HG03565 (cell line): ENCODE measurements around the gene ADCY9.

Source experiments
- ATAC-seq: cut with Tn5 transposase; IDR thresholded peaks from one replicate; pipeline ENCODE4 v1.9.1; 2021; ENCODE audit warnings: mild to moderate bottlenecking, moderate library complexity; ENCODE audit not compliant: unreplicated experiment

Gene ADCY9

DNA sequence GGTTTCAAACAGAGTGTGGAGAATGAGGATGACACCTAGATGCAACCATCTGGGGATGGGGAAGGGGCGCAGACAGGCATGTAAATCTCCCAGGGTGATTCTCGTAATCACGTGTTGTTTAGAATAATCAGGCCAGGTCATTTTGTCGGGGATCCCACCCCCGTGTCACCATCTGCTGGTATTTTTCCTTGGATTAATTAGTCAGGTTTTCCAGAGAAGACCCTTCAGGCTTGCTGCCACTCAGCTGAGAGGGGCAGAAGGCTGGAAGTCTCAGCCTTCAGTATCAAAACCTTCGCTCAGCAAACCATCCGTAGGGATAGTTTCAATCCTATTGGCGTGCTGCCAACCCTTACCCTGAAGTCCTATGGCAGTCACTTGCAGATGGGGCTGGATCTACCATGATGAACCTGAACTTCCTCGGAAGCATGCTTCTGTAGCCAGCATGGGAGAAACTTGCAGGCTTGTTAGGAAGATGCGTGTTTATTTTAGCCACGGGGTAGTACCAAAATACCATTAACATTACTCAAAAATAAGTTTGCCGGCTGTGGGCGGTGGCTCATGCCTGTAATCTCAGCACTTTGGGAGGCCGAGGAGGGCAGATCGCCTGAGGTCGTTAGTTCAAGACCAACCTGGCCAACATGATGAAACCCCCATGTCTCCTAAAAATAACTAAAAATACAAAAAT, 7.5 kb upstream of the ADCY9 start:
- no peak for ATAC-seq

DNA sequence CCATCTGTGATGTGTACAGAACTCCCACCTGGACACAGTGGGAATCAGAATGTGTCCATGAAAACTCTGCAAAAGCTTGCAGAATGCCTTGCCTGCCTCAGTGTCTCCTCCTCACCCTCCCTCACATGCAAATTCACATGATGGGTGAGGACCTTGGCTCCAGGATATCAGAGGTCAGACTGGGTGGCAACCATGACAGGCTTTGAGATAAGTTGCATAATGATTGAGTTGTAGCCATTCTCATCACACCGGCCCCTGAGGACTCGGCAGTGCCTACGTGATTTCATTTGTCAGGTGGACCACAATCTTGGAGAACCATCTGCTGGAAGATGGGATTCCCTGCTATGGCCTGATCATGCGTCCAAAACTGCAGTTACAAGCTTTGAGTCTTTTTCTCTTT, 3.9 kb upstream of the ADCY9 start:
- no peak for ATAC-seq

DNA sequence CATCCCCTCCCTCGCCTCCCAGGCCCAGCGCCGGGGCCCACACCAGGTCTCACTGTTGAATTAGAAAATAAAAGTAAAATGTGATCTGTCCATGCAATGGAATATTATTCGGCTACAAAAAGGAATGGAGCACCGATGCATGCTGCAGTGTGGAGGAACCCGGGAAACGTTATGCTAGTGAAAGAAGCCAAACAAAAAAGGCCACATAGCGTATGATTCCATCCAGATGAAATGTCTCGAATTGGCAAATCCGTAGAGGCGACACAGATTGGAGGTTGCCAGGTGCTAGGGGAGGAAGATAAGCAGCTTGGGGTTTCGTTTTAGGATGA, 972 bp upstream of the ADCY9 start:
- ATAC-seq, result no peak

DNA sequence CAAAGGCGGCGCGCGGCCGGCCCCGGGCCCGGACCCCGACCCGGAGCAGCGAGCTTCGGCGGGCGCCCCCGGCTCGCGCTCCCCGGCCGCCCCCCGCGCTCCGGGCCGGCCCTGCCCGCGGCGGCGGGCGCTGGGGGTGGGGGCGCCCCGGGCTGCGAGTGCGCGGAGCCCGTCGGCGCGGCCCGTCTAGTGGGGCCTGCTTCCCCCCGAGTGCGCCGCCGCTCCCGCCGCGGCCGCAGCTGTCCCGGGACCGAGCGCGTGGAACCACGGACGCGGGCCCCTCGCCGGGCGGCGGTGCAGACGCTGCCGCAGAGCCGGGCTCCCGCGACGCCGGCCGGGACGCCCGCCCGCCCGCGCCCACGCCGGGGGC, 308 bp downstream of the ADCY9 start:
- no peak for ATAC-seq

DNA sequence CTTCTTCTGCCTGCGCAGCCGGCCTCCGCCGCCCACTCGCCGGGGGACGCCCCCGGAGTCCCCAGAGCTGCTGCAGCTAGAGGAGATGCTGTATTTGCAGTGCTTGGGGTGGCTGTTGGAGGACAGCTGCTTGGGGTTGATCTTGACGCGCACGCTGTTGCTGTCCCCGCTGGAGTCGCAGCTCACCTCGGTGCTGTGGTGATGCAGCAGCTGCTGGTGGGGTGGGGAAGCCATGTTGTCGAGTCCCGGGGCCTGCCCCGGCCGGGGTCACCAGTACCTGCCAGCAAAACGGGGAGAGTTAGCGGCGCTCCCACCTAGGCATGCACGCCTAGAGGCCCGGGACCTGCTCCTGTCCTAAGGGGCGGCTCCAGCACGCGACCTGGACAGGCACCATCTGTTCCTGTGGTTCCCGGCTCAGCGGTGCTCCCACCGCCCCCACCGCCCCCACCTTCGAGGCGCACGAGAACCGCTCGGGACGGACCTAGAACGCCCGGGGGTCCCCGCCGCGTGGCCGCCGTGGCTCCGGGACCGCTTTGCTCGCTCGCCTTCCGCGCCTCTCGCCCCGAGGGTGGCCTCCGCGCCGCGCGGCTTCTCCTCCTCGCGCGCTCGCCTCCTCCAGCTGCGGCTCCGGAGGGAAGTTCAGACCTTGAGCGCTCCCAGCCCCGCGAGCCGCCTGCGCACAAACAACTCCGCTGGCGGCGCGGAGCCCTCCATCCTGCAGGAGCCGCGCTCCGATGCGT, 863 bp downstream of the ADCY9 start:
- ATAC-seq, result peak; percentile 17

DNA sequence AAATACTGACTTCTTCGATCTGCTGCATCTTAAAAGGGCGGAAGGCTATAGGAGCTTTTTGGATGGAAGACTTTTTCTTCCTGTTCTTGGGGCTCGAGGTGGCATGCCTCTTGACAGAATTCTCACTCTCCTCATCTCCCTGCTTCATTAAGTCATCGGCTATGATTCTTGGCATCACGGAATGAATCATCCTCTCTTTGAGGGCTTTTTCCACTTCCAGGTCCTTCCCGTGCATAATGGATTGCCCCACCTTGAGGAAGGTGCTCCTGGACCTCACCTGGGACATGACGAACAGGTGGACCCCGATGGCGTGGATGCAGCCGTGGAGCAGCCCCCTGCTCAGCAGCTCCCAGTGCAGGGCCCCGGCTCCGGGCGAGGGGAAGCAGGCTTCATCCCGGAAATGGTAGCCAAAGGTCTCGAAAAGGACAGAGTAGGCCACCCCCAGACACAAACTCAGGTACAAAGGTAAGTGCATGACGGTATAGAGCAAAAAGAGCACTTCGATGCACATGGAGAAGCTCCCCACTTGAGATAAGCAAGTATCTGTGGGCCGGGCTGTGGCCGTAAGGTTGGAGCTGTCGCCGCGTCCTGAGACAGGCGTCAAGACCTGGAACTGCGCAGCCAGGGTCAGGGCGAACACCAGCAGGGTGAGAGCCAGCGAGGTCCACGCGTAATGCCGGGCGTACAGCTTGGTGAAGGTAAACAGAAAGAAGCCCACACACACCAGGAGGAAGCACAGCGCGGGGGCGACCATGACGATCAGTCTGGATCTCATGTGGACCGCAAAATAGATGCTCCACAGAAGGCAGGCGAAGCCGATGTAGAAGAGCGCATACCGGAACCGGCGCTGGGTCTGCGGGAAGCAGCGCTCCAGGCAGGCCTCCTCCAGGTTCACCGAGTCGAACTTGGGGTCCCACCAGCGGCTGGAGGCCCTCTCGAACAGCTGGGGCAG, 1.7 kb downstream of the ADCY9 start:
- no peak for ATAC-seq

DNA sequence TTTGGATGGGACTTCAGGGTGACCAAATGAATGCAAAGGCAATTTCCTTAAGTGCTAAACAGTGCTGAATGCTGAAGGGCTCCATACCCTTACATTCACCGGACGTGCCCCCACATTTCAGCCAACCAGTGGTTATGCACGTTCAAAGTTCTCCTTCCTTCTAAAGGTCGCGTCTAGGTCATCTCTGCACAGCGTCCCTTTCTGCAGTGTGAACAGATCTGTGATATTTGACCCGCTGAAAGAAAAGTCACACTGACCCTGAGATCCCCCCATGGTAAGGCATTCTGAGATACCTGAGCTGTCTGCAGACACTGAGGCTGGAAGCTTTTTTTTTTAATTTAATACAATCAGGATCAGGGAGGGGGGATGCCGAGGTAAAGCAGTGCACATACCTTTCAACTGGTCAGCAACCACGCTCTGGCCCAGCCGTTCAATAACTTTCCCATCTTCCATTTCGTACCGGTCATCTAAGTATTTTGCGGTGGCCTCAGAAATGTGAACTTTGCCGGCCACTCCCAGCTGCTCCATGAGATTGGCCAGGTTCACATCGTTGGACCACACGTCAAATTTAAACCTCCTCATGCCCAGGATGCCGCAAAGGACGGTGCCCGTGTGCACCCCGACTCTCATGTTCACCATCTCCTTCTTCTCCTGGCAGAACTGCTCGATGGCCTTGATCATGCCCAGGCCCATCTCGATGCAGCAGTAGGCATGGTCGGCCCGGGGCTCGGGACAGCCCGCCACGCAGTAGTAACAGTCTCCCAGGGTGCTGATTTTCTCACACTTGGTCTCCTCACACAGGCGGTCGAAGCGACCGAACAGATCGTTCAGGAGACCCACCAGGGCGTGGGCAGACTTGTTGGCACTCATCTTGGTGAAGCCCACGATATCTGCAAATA, 2.6 kb downstream of the ADCY9 start:
- no peak for ATAC-seq

DNA sequence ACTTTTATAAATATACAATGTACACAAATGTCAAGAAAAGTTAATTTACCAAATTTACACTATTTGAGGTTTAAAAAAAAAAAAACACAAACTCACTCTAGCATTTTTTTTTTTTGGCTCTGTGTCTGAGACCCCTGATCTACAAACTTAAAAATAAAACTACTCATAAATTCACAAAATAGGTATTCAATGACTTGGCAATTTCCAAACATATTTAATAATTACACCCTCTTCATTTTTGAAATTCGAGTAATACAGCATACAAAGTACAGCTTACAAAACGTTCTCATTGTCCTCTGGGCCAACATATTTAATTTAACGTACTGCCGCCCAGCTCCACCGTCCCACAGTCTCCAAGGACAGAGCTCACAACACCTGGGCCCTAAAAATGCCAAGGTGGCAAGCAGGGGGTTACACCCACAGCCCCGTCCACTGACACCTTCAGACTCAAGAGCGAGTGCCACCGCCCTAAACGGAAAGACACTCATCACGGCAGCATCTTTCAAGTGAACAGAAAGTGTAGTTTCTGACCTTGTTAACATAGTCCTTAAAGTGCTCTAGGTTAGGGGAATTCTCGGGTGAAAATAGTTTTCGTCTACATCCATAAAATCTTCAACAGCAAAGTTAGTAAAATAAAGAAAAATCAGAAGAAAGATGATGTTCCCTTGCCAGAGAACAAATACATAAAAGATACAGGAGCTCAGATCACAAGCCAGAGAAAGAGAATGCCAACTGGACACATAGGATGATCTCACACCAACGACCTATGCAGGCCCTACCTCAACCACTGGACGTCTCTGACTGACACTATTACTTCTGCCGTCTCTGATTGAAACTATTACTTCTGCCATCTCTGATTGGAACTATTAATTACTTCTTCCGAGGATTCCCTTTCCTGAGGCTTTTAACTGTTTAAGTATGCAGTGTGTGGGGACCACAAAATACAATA, 4.2 kb downstream of the ADCY9 start:
- no peak for ATAC-seq

DNA sequence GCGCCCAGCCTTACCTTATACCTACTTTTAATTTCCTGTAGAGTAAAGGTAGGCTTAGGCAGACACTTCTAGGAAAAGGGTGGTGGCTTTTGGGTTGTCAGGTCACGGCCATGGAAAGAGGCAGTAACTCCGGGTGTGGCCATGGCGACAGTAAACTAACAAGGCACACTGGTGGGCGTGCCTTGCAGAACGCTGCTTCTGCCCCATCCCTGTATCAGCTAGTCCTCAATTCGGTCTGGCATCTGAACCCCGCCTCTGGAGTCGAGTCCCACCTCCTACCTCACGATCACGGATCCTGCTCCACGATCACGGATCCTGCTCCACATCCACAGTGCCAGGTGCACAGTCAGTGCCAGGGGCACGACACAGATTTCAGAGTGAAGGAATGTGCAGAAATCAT, 5.6 kb downstream of the ADCY9 start:
- ATAC-seq, result no peak

DNA sequence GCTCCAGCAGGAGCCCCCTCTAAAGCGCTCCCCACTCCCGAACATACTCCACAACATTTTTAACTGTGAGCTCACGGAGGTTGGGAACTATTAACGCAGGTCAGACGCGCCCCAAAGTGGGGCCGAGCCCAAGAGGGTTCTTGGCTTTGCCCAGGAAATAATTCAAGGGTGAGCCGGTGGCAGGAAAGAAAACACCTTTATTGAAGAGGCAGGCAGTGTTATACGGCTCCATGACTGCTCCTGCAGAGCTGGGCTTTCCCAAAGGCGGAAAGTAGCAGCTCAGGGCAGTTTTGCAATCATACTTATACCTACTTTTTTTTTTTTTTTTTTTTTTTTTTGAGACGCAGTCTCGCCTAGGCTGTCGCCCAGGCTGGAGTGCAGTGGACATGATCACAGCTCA, 6.2 kb downstream of the ADCY9 start:
- no peak for ATAC-seq

DNA sequence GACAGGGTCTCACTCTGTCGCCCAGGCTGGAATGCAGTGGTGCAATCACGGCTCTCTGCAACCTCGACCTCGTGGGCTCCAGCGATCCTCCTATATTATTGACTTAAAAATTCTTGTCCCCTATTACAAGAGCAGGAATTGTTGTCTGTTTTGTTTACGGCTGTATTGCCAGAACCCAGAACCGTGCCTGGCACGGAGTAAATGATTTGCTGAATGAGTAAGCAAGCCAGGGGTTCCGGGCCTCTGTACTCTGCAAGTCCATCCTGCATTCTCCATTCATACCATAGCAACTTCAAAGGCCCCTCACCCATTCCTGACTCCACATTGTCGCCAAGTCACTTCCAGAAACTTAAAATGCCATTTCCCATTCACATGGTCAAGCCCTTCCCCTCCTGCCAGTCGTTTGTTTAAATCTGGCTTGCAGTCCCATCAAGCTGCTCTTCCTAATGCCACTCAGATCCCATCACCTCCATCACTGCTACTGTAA, 6.9 kb downstream of the ADCY9 start:
- ATAC-seq, result no peak

DNA sequence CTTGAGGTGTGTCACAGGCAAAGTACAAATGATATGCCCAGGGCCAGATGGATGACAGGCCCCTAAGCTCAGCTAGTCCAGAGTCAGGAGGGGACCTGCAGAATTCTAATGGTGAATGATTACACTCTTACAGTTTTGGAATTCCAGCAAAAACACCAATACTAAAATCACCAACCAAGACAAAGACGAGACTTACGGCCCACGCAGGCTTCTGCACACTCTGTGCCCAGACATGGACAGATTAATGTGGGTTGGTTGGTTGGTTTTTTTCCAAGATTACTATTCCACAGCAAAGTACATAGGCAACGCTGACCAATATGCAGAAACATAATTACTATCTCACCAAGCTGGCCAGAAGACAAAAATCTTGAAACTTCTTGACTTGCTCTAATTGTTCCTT, 9.7 kb downstream of the ADCY9 start:
- ATAC-seq, result no peak

DNA sequence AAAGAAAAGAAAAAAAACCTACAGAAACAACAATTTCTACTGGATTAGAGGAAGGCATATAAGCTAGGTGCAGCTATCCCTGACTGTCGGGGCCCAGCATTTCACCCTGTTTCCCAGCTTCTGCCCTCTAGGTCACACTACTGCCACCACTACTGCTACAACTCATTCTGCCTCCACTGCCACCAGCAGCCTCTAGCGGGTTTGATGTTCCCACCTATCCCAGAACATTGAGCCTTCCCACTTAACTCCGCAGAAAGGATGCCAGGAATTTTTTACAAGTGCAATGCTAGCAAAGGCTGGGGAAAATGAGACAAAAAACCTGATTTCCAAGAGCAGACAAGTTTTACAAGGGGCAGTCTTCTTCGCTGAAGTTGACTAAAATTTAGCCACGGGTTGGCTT, 10.4 kb downstream of the ADCY9 start:
- ATAC-seq, result no peak

DNA sequence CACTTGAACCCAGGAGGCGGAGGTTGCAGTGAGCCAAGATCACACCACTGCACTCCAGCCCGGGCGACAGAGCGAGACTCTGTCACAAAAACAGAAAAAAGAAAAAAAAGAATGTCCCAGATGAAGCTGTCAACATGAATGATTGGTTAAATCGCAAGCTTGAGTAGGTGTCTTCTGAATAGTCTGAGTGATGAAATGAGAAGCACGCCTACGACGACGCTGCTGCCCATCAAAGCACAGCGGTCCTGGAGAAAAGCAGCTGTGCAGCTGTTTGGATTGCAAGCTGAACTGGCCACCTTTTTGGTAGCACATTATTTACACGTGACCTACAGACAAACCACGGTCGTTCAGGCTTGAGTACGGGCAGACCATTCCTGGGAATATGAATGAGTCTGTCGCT, 12.5 kb downstream of the ADCY9 start:
- ATAC-seq, result no peak

DNA sequence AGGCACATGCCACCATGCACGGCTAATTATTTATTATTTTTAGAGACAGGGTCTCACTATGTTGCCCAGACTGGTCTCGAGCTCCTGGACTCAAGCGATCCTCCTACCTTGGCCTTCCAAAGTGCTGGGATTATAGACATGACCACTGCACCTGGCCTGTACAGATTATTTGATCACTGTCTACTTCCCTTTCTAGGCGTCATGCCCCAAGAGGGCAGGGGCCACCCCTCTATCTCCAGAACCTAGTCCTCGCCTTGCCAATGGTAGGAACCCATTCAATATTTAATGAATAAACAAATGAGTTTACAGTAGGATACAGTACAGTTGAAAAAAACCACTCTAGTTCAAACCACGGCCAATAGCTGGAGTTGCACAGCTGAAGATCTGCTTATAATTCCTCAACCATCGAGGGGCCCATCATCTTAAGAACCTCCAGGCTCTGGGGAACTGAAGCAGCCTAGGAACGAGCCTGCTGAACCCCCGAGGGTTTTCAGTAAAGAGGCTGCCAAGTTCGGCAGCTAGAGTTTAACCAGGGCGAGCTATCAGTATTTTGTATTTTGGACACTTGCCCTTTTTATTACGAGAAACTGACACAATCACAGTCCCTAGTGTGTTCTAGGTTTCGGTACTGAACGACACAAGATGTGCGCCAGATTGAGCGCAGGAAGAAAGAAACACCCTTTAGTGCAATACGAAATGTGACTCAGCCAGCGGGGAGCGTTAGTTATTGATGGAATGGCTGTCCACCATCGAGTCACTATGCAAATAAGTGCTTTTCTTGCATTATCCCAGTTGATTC, 14.6 kb downstream of the ADCY9 start:
- no peak for ATAC-seq

DNA sequence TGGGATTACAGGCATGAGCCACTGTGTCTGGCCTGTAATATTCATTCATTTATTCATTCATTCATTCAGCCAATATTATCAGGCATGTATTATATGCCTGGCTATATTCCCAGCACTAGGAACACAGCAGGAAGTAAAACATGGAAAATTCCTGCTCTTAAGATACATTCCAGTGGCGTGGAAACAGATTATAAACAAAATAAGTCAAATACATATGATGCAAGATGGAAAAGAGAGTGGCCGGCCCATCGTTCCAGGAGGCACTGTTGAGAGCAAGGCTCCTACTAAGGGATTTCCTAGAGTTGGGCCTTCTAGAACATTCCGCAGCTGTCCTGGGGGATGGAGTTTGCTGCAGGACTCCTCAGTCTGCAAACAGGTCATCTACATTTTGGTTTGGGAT, 17.7 kb downstream of the ADCY9 start:
- ATAC-seq, result no peak

DNA sequence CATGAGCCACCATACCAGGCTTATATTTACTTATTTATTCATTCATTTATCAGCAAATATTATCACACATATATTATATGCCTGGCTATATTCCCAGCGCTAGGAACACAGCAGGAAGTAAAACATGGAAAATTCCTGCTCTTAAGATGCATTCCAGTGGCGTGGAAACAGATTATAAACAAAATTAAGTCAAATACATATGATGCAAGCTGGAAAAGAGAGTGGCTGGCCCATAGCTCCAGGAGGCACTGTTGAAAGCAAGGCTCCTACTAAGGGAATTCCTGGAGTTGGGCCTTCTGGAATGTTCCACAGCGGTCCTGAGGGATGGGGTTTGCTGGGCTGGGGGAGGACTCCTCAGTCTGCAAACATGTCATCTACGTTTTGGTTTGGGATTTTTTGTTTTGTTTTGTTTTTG, 18.4 kb downstream of the ADCY9 start:
- no peak for ATAC-seq

DNA sequence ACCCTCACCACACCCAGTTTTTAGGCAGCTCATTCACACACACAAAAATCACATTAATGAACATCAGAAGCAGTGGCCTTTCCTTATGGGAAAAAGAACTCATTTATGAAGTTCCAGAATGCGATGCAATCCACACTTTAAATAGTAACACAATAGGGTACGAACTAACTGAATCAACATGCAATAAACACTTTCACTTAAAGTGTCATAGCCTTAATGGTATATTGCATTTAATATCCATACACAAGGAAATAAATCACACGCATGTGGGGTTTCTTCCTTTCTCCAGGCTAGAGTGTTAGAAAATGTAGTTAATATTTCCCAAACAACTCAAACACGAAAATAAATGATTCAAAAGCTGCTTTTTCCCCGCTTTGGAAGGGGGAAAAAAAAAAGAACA, 19.7 kb downstream of the ADCY9 start:
- ATAC-seq, result no peak
